HG02759 (cell line): ENCODE data around the gene CIZ1.
A peak's percentile ranks its signal among the peaks of the same experiment; 100 is the strongest.

Source experiments
- ATAC-seq: cut with Tn5 transposase; IDR thresholded peaks from one replicate; pipeline ENCODE4 v1.9.1; 2021; ENCODE audit warnings: mild to moderate bottlenecking, moderate library complexity; ENCODE audit not compliant: unreplicated experiment

The CIZ1 gene

GRCh38 chr9:128163523-128164306 lies 27.7 kb downstream of the CIZ1 start:
- ATAC-seq: no peak

- no peak for ATAC-seq
Measured at GRCh38 chr9:128163027-128163515, 28.3 kb downstream of the CIZ1 start.

- ATAC-seq: no peak
Measured at GRCh38 chr9:128162215-128163026, 29.0 kb downstream of the CIZ1 start.

GRCh38 chr9:128161215-128161902 lies 30.0 kb downstream of the CIZ1 start:
- ATAC-seq: no peak

- ATAC-seq: peak; percentile 9
Measured at GRCh38 chr9:128160603-128160987, 30.8 kb downstream of the CIZ1 start.

- ATAC-seq: peak; percentile 75
Measured at GRCh38 chr9:128159784-128160602, 31.4 kb downstream of the CIZ1 start, which contains the start of gene BBLN. Gene BBLN, plus strand, starts transcription at chr9:128160265. Its CDS starts 143 bp downstream, at chr9:128160408.

GRCh38 chr9:128159522-128159783 lies 31.9 kb downstream of the CIZ1 start:
- ATAC-seq: no peak

GRCh38 chr9:128155736-128156500 lies 35.5 kb downstream of the CIZ1 start:
- no peak for ATAC-seq

- no peak for ATAC-seq
Measured at GRCh38 chr9:128153947-128154695, 37.3 kb downstream of the CIZ1 start.

- ATAC-seq: no peak
Measured at GRCh38 chr9:128153060-128153946, 38.1 kb downstream of the CIZ1 start.

- ATAC-seq: no peak
Measured at GRCh38 chr9:128152133-128153059, 39.0 kb downstream of the CIZ1 start.

GRCh38 chr9:128151309-128152132 lies 39.9 kb downstream of the CIZ1 start:
- ATAC-seq: no peak

- ATAC-seq: no peak
Measured at GRCh38 chr9:128150594-128151308, 40.6 kb downstream of the CIZ1 start.

GRCh38 chr9:128149951-128150593 lies 41.3 kb downstream of the CIZ1 start:
- ATAC-seq: no peak
